ENCODE results near the gene UPK1B. TPM values are rescaled to one million over a fixed set of nuclear protein-coding genes. Genes with fewer than 3 reads are reported as not detected.
"Not testable (repeated sequence)": the region's sequence is repeated elsewhere in the genome, so short reads cannot be mapped to it uniquely, and the experiment has no call there.

The UPK1B gene
- total and polyA plus RNA-seq, 2 donors (not counting 3 experiments of a cell fraction or from before 2014, with no cell fraction given): not detected

DNA sequence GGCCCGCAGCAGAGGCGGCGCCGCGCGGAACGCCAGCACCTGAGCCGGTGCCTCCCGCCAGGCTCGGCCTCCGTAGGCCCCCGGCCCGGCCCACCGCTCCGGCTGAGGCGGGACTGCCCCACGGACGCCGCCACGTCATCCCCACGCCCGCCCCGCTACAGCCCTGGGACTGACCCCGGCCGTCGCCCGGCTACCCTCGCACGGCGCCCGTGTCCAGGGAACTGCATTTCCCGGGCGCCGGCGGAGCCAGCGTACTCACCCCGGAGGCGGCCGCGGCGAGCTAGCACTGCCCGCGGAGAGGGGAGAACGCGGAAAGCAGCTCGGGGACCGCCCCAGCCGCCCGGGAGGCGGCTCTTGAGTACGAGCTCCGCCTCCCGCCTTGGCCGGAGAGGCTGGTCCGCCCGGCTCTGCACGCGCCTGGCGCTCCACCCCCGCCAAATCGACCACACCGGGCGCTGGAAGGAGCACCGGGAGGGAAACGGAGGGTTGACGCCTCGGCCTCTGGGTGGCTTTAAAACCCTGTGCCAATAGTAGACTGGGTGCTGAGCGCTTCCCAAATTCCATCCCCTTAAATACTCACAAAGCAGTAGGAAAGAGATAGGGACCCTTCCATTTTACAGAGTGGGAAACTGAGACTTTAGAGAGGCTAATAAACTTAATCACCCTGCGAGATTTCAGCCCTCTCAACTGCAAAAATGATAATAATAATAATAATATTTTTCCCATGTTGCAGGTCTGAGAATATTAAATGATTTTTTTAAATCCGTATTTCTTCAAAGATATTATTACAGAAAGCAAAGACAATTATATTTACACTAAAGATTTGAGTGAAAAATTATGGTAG lies 67.4 kb downstream of the UPK1B start, which contains the start of gene B4GALT4:
TSS of gene B4GALT4 (minus strand) at position 288 of the 844 bp plus-strand sequence. CDS start 10,779 bp downstream, outside the sequence.
- ChIA-PET CTCF (interaction anchor here (0.7 to 2.2 kb wide), 31 partner anchors 8 to 440 kb away, joined by 3 to 36 read pairs (median 4); partner anchors contain the start of genes ARHGAP31, COX17, IGSF11 and TEX55), POLR2A (interaction anchor here (0.6 to 1.5 kb wide), 6 partner anchors 17 to 112 kb away, joined by 3 to 4 read pairs (median 3); partner anchors contain the start of gene ARHGAP31)
- peak within 1 kb of the TSS; percentile 61 for H3K4me2 ChIP-seq (ENCODE audit: insufficient read depth, low read length)
- H4K20me1 ChIP-seq (replicated peaks; ENCODE audit: control insufficient read depth, extremely low read depth, insufficient read depth, low read length): no peaks in the 10 kb centered on the region
- TSS peak; percentile 56 for BruUV-seq (replicated peaks)
- H3K27me3 ChIP-seq (ENCODE audit: control insufficient read depth in 2 of 2, insufficient read depth in 2 of 2, low read length in 2 of 2): no peaks in the 10 kb centered on the region
- no peaks in the 10 kb centered on the region for H3K9me3 ChIP-seq (replicated peaks; ENCODE audit: control insufficient read depth, insufficient read depth, low read length)
- peaks cover 13% of the 10 kb centered on the region for H3K4me1 ChIP-seq (ENCODE audit: control insufficient read depth, extremely low read depth, insufficient read depth, low read length)
- H3K36me3 ChIP-seq (ENCODE audit: control insufficient read depth in 2 of 2, extremely low read depth in 1 of 2, insufficient read depth in 2 of 2, low read length in 2 of 2): peaks cover 0 to 3% of the 10 kb centered on the region in 2 experiments
- H3K4me3 ChIP-seq (replicated peaks in 1 of 3; ENCODE audit: insufficient read depth in 1 of 3, low read depth in 1 of 3, low read length in 3 of 3): peak within 1 kb of the TSS; percentile 39 to 78 (median 71)
- H2AFZ ChIP-seq (ENCODE audit: low read depth, low read length): peak within 1 kb of the TSS; percentile 69
- intact Hi-C loops (cut with micrococcal nuclease): loop anchor here (1.0 to 2.0 kb wide), 5 partner anchors 54 to 357 kb away; partner anchors contain the start of gene ARHGAP31
- no peaks in the 10 kb centered on the region for H3K79me2 ChIP-seq (ENCODE audit: control insufficient read depth, insufficient read depth, low read length)
- dilution Hi-C loops (cut with MboI; ENCODE audit: extremely low pct_ligation_motif_present, low sequenced_read_pairs): no loop called here
- FAIRE-seq (peak; percentile 83), DNase-seq (ENCODE audit: low read depth, low spot score) (peak; percentile 87)
- H3K9ac ChIP-seq (replicated peaks; ENCODE audit: extremely low read depth, insufficient read depth, low read length): peak within 1 kb of the TSS; percentile 84
- TF ChIP-seq POLR2A (IDR thresholded peaks at IDR 0.05; ENCODE audit: low read depth, low read length) (peak; percentile 79), JUN (IDR thresholded peaks at IDR 0.05; ENCODE audit: borderline replicate concordance, insufficient read depth, insufficient read length, low read depth) (no peak), MYC (IDR thresholded peaks at IDR 0.05; ENCODE audit: low read depth, low read length) (no peak), EZH2 (IDR thresholded peaks at IDR 0.05; ENCODE audit: borderline replicate concordance, low read depth, low read length, severe bottlenecking) (no peak), MAX (IDR thresholded peaks at IDR 0.05; ENCODE audit: insufficient read depth, insufficient read length) (peak; percentile 17), GATA2 (IDR thresholded peaks at IDR 0.05; ENCODE audit: insufficient read depth, insufficient read length, low read depth, low read length) (no peak), POLR2AphosphoS5 (IDR thresholded peaks at IDR 0.05; ENCODE audit: insufficient read depth, low read depth, low read length) (peak; percentile 88)
- TF ChIP-seq, protein P1, sequence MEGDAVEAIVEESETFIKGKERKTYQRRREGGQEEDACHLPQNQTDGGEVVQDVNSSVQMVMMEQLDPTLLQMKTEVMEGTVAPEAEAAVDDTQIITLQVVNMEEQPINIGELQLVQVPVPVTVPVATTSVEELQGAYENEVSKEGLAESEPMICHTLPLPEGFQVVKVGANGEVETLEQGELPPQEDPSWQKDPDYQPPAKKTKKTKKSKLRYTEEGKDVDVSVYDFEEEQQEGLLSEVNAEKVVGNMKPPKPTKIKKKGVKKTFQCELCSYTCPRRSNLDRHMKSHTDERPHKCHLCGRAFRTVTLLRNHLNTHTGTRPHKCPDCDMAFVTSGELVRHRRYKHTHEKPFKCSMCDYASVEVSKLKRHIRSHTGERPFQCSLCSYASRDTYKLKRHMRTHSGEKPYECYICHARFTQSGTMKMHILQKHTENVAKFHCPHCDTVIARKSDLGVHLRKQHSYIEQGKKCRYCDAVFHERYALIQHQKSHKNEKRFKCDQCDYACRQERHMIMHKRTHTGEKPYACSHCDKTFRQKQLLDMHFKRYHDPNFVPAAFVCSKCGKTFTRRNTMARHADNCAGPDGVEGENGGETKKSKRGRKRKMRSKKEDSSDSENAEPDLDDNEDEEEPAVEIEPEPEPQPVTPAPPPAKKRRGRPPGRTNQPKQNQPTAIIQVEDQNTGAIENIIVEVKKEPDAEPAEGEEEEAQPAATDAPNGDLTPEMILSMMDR (IDR thresholded peaks at IDR 0.05; ENCODE audit: extremely low read depth in 1 of 2, insufficient read depth in 1 of 2, low read depth in 1 of 2, low read length in 2 of 2): peak in 1 of 2 donors; percentile 4
- no peaks in the 10 kb centered on the region for H3K9me1 ChIP-seq (replicated peaks; ENCODE audit: control insufficient read depth, extremely low read depth, insufficient read depth, low read length)
- H3K27ac ChIP-seq (ENCODE audit: insufficient read depth, low read depth, low read length): peak within 1 kb of the TSS; percentile 71

DNA sequence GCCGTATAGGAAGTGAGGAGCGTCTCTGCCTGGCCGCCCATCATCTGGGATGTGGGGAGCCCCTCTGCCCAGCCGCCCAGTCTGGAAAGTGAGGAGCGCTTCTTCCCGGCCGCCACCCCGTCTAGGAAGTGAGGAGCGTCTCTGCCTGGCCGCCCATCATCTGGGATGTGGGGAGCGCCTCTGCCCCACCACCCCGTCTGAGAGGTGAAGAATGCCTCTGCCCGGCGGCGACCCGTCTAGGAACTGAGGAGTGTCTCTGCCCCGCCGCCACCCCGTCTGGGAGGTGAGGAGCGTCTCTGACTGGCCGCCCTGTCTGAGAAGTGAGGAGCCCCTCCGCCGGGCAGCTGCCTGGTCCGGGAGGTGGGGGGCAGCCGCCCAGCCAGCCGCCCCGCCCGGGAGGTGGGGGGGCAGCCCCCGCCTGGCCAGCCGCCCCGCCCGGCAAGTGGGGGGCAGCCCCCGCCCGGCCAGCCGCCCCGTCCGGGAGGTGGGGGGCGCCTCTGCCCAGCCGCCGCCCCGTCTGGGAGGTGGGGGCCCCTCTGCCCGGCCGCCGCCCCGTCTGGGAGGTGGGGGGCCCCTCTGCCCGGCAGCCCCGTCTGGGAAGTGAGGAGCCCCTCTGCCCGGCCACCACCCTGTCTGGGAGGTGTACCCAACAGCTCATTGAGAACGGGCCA lies 69.1 kb downstream of the UPK1B start:
- dilution Hi-C loops (cut with MboI; ENCODE audit: extremely low pct_ligation_motif_present, low sequenced_read_pairs); DNase-seq (ENCODE audit: low read depth, low spot score); H3K27ac ChIP-seq (ENCODE audit: insufficient read depth, low read depth, low read length); BruUV-seq (replicated peaks); H4K20me1 ChIP-seq (replicated peaks; ENCODE audit: control insufficient read depth, extremely low read depth, insufficient read depth, low read length); H3K4me3 ChIP-seq (replicated peaks in 1 of 3; ENCODE audit: insufficient read depth in 1 of 3, low read depth in 1 of 3, low read length in 3 of 3); FAIRE-seq; H3K9ac ChIP-seq (replicated peaks; ENCODE audit: extremely low read depth, insufficient read depth, low read length); H3K79me2 ChIP-seq (ENCODE audit: control insufficient read depth, insufficient read depth, low read length); H2AFZ ChIP-seq (ENCODE audit: low read depth, low read length); H3K4me2 ChIP-seq (ENCODE audit: insufficient read depth, low read length); H3K27me3 ChIP-seq (ENCODE audit: control insufficient read depth in 2 of 2, insufficient read depth in 2 of 2, low read length in 2 of 2); H3K9me1 ChIP-seq (replicated peaks; ENCODE audit: control insufficient read depth, extremely low read depth, insufficient read depth, low read length); H3K9me3 ChIP-seq (replicated peaks; ENCODE audit: control insufficient read depth, insufficient read depth, low read length); POLR2A ChIA-PET; H3K36me3 ChIP-seq (ENCODE audit: control insufficient read depth in 2 of 2, extremely low read depth in 1 of 2, insufficient read depth in 2 of 2, low read length in 2 of 2); intact Hi-C loops (cut with micrococcal nuclease): not testable (repeated sequence)
- CTCF ChIA-PET: interaction anchor here (1.3 to 2.2 kb wide), 6 partner anchors 9 to 110 kb away, joined by 4 to 22 read pairs (median 6); no protein-coding TSS in a partner anchor
- peaks cover 13% of the 10 kb centered on the region for H3K4me1 ChIP-seq (ENCODE audit: control insufficient read depth, extremely low read depth, insufficient read depth, low read length)
